Neural cell (in vitro differentiated cells): ENCODE data around the gene KIF18B.

Source experiments
- CTCF ChIP-seq: fragments of 450-650 bp; IDR thresholded peaks from 2 replicates; pipeline ENCODE4 v1.5.1; 2014; ENCODE audit warnings: antibody characterized with exemption, mild to moderate bottlenecking, moderate library complexity; ENCODE audit not compliant: poor library complexity, severe bottlenecking
- EZH2 ChIP-seq: fragments of 200-600, 300-800 bp; shearing (Covaris generic), sonication (generic); IDR thresholded peaks from 2 replicates; pipeline ENCODE4 v1.6.1; 2014; ENCODE audit warnings: antibody characterized with exemption, low read length, borderline replicate concordance, mild to moderate bottlenecking; ENCODE audit not compliant: insufficient read depth, poor library complexity, severe bottlenecking
- POLR2AphosphoS5 ChIP-seq: IDR thresholded peaks from 2 replicates; pipeline ENCODE4 v1.6.1; 2012

DNA sequence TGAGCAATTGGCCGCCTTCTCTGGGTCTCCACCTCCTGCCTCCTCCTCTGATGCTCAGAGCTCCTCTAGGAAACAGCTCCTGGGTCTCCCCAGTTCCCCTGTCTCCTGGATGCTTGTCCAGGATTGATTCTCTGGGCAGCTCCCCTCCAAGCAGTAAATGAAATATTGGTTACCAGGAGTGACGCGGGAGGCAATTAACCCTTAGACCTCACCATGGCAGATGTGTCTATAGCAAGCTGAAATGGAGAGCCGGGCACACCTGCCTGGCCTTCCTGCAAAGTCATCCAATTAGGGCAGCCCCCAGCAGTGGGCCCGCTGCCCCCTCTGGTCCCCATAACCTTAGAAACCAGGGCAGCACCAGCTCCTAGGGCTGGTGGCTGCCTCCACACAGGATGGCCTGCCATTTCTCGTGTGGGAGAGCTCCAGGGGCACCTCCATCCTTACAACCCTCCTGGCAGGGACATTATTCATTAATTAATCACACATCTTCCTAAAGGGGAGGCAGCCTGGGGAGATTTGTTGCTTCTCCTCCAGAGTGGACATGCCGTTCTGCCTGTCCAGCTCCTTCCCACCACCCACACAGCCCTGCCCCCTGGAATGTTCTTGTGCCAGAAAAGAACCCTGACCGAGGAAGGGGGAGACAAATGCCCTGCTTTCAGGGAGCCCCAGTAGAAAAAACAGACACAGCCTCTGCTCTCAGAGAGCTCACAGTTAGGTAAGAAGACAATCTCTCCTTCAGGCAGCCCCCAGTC, 8.3 kb upstream of the KIF18B start:
- no peak for TF ChIP-seq POLR2AphosphoS5
- TF ChIP-seq CTCF, result no peak
- TF ChIP-seq EZH2, result no peak
